HG03439 (cell line): ENCODE data around the gene NAALADL2.
A peak's percentile ranks its signal among the peaks of the same experiment; 100 is the strongest.
"Not testable (repeated sequence)": the region's sequence is repeated elsewhere in the genome, so short reads cannot be mapped to it uniquely, and the experiment has no call there.

ENCODE experiments used
- ATAC-seq: cut with Tn5 transposase; IDR thresholded peaks from one replicate; pipeline ENCODE4 v1.9.1; 2021; ENCODE audit warnings: mild to moderate bottlenecking, moderate library complexity; ENCODE audit not compliant: unreplicated experiment

NAALADL2 gene

DNA sequence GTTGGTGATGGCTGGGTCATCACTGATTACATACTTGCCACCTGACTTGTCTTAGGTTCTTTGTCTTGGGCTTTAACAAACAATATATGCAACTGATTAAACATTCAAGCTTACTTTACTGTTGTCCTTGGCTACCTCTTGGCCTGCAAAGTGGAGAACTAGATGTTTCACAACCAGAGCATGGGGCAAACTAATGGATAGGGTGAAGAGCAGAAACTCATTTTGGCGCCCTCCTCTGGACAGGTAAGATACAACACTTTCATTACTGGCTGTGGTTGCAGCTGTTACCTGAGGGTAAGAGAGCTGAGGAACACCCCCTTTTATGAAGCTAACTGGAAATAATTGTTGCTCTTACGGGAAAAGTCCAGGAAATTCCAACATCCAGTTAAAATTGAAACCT is 262.1 kb downstream of the NAALADL2 start:
- no peak for ATAC-seq

DNA sequence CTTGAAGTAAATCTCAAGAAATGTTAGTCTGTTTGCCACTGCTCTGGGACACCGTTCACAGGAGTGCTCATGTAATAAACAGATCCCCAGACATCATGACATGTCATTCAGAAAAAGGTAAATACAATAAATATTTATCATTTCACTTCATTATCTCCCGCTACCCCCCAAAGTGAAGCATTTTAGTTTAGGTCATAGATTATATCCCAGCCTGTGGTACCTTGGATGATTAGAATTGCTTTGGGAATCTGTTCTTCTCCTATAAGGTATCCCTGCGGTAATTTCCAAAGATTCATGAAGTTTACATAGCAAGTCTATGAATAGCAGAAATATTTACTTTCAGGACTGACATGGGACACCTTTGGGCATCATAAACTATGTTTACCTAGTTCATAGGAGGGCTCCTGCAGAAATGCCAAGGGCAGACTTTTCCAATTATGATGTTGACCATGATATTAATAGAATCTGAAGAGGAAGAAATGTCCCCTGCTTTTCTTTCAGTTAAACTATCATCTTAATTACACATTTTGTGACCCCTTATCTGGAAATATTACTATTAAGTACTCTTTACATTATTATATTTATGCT is 268.0 kb downstream of the NAALADL2 start:
- ATAC-seq = no peak

DNA sequence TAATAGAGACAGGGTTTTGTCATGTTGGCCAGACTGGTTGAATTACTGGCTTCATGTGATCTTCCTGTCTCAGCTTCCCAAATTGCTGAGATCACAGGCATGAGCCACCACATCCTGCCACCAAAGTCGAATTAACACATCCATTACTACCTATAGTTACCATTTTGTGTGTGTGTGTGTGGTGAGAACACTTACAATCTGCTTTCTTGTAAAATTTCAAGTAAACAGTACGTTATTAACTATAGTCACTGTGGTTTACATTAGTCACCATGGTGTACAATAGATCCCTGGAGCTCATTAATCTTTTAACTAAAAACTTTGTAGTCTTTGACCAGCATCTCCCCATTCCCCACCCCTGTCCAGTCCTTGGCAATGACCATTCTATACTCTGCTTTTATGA is 270.0 kb downstream of the NAALADL2 start:
- ATAC-seq = no peak

DNA sequence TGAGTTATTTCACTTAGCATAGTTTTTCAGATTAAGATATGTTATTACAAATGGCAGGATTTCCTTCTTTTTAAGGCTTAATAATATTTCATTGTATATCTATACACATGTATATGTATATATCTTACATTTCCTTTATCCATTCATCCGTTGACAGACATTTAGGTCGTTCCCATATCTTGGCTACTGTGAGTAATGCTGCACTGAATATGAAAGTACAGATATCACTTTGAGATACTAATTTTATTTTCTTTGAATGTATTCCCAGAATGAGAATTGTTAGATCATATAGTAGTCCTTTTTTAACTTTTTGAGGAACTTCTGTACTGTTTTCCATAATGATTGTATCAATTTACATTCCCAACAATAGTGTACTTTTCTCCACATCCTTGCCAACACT is 270.4 kb downstream of the NAALADL2 start:
- no peak for ATAC-seq

DNA sequence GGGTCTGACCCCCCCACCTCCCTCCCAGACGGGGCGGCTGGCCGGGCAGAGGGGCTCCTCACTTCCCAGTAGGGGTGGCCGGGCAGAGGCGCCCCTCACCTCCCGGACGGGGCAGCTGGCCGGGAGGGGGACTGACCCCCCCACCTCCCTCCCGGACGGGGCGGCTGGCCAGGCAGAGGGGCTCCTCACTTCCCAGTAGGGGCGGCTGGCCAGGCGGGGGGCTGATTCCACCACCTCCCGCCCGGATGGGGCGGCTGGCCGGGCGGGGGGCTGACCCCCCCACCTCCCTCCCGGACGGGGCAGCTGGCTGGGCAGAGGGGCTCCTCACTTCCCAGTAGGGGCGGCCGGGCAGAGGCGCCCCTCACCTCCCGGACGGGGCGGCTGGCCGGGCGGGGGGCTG is 272.7 kb downstream of the NAALADL2 start:
- ATAC-seq = not testable (repeated sequence)

DNA sequence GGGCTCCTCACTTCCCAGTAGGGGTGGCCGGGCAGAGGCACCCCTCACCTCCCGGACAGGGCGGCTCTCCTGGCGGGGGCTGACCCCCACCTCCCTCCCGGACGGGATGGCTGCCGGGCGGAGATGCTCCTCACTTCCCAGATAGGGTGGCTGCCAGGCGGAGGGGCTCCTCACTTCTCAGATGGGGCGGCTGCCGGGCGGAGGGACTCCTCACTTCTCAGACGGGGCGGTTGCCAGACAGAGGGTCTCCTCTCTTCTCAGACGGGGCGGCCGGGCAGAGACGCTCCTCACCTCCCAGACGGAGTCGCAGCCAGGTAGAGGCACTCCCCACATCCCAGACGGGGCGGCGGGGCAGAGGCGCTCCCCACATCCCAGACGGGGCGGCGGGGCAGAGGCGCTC is 273.6 kb downstream of the NAALADL2 start:
- not testable (repeated sequence) for ATAC-seq

DNA sequence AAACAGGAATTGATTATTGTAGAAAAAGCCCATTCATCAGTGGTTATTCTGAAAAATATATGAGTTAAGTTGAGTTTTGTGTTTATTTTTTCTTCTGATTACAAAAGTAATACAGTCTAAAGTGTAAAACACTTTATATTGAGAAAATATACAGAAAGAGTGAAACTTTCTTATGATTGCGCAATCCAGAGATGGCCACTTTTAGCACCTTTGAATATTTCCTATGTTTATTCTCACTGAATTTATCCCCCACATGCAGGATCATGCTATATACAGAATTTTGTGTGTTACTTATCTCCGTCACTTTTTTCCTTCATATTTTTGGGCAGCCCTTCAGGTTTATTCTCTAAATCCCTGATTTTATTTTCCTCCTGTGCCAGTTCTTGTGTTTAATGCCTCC is 285.2 kb downstream of the NAALADL2 start:
- no peak for ATAC-seq

DNA sequence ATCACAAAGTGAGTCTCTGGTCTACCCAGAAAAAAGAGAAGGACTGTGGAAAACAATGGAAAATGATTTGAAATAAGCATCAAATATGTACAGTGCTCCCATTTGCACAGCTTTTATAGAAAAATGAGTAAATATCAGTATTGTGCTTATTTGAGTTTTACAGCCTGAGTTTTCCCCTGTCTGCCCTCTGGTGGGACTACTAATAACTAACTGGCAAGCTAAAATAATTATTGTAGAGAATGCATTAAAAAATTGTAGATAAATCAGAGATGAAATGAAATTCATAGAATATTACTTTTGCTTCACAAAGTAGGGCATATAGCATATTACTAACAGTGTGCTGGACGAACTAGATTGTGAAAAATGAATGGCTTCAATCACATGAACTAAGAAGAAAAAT is 287.1 kb downstream of the NAALADL2 start:
- ATAC-seq = no peak

DNA sequence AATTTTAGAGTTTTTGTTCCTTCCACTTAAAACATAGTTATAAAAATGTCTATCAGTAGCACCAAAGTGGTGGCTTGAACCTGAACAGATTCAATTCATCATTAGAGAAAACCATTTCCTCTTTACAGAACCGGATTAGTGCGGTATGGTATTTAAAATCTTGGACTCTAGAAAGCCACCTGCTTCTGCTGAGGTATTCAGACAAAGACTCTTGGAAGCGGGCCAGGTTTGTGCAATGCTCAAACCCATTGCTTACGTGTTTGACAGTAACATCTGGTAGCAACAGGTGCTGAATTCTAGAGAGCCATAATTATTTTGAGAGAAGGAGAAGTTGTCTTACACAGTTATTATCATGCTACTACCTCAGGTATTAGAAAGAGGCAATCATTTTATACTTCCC is 290.5 kb downstream of the NAALADL2 start:
- peak; percentile 84 for ATAC-seq

DNA sequence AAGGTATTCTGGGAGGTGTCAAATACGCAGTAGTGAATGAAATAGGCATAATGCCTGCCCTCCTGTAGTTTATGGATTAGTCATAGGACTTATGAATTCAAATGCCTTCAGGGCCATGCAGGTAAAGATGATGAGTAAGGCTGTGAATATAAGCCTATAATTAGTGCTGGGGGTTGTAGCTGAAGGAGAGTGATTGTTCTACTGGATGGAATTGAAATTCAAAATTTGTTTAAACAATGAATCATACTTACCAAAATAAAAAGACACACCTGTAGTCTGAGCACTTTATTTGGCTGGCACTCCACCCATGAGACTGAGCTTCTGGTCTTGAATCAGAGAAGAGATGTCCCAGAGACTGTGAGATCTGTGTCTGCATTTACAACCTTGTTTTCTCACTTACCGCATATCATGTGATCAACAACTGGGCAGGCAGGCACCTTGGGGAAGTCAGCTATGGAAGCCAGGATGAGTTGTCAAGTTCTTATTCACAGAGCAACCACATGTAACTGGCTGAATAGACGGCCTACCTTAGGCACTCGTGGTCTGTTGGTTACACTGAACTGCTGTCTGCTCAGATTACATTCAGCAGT is 291.8 kb downstream of the NAALADL2 start:
- ATAC-seq = no peak

DNA sequence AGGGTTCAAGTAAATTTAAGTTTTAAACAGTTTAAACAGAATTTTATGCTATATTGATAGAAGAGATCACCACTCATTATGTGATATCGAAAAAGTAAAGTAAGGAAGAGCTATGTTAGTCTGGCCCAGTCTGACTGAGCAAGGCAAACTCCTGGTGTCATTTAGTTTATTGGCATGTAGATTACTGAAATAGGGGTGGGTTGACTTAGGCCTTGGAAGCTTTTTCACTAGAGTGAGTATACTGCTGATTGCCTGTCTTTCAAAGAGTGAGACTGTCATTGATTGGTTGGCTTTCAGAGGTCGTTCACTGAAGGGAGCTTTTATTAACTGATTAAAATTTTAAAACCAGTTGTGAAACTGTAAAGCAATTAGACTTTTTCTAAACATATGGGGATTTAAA is 294.5 kb downstream of the NAALADL2 start:
- no peak for ATAC-seq

DNA sequence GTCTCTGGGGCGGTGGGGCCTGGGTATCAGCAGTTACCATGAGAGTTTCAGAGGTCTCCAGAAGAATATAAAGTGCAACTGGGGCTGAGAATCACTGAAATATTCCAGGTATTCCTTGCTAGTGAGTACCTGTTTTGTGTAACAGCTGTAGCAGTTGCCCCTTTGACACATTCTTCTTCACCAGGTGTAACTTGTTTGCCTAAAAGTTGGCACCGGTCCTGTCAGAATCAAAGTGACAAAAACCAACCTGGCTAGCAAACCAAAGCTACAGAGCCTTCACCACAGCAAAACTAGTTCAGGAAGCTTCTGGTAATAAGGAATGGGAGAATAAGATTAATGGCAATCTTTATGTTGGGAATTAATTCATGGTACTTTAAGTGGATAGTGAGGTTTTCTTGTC is 296.0 kb downstream of the NAALADL2 start:
- ATAC-seq = no peak

DNA sequence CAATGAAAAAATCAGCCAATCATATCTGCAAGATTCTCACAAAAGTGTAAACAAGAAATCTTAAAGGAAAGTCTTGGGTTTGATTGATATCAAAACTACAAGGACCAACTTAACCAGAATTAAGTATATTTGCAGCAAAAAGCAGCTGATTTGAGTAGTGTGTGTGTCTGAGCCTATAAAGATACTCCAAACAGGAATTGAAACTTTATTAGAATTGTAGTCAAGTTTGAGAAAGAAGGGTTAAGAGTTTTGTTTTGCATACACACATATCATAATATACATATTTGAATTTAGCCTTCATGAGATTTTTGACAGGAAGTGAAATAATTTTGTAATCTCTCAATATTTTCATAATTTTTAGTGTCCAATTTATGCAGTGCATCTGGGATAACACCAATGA is 300.1 kb downstream of the NAALADL2 start:
- ATAC-seq = no peak

DNA sequence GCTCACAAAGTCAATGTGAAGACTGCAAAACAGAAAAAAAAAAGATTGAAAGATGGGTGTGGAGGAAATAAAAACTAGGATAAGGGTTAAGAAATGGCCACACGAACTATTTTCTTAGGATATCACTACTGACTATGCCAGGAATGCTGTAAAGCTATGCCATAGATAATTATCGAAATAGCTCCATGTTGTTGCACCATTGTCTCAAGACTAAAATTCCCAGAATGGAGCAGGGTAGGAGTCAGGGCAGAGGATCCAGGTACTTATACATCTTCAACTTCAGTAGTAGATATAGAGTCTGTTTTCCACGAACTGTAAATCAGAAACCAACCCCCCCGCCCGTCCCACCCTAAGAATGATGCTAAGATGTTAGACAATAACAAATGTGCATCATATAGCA is 302.2 kb downstream of the NAALADL2 start:
- ATAC-seq = no peak

DNA sequence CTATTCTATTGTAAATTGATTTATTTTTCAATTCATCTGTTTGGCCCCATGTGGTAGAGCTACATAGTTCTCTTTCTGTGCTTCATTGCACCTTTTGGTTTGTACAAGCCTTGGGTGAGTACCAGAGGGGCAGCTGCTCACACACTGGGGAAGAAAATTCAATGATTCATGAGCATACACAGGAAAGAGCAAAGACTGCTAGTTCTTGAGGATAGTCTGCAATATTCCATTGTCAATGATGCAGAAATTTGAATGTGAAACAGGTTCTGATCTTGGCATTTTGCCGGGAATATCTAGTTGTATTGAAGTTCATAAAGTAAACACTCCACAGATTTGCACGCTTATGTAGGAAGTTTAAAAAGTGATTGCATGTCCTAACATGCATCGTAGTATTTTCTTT is 304.6 kb downstream of the NAALADL2 start:
- no peak for ATAC-seq

DNA sequence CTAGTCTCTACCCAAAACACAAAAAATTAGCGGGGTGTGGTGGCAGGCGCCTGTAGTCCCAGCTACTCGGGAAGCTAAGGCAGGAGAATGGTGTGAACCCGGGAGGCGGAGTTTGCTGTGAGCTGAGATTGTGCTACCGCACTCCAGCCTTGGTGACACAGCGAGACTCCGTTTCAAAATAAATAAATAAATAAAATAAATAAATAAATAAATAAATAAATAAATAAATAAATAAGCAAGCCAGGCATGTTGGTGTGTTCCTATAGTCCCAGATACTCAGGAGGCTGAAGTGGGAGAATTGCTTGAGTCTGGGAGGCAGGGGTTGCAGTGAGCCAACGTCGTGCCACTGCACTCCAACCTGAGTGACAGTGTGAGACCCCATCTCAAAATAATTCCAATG is 314.0 kb downstream of the NAALADL2 start:
- not testable (repeated sequence) for ATAC-seq

DNA sequence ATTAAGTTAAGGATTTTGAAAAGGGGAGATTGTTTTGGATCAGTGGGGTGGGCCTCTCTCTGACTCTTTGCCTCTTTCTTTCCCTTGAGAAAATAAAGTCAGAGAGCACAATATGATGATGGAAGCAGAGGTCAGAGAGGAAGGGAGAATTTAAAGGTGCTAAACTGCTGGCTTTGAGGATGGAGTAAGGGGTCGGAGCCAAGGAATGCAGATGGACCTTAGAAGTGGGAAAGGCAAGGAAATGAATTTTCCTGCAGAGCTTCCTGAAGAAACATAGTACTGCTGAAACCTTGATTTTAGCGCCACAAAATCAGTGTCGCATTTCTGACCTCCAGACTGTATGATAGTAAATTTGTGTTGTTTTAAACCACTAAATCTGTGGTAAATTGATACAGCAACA is 317.4 kb downstream of the NAALADL2 start:
- no peak for ATAC-seq

DNA sequence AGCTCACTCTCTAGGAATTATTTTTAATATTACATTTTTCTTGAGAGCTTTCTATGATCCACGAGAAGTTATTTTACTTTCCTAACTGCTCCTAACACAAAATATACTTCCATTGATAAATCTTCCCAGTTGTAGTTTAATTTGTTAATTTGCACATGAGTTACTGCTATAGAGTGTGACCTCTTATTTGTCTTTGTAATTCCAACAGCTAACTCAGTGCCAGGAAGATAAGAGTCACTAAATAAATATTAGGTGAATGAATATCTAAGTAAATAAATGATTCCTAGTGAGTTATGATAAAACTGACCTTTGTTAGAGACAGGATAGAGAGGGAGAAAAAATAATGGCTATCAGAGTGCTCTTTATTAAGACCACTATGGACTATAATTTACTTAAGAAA is 319.9 kb downstream of the NAALADL2 start:
- ATAC-seq = no peak

DNA sequence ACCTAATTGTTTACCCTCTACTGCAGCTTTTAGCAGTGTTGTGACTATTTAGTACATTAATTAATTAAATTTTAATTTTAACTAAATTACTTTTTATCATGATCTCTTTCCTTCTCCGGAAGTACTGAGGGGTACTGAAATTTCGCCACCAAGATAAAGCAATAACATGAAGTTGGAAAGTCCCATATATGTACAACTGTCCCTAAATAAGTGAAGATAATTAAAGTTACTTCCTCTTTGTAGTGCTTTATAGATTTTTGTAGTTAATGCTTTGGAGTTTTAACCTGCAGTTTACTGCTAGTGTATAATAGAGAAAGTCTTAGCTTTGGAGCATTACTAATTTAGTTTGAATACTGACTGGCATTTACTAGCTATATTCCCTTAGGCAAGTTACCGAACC is 325.3 kb downstream of the NAALADL2 start:
- no peak for ATAC-seq

DNA sequence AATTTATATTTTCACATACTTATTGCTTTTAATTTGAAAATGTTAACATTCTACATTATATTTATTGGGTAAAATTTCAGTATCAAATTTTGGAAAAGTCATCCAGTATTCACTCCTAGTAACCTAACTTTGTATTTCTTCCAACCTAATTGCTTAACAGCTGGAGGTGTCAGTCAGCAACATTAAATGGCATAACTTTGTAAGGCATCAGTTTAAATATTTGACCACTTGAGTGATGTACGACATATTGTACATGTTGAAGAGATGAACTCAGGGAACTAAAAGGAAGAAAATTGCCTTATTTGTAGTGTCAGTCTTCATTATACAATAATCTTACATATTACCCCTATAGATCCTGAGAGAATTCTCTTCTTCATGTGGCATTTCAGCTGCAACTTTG is 326.8 kb downstream of the NAALADL2 start:
- no peak for ATAC-seq

DNA sequence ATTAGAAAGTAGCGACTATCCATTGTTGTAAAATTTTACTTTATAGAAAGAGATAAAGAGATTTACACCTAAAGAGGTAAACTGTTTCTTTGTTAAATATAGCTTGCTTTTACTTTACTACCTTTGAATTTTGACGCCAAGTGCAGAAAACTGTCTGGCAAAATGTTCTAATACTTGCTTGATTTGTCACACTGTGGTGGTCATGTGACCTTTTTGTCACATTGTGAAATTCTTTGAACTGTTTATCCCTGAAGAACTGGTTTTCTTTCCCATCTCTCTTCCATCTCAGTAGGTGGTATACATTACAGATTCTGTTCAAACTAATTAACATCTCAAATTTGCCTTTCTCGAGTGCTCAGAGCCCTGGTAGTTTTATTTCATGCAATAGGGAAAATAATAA is 327.4 kb downstream of the NAALADL2 start:
- ATAC-seq = no peak

DNA sequence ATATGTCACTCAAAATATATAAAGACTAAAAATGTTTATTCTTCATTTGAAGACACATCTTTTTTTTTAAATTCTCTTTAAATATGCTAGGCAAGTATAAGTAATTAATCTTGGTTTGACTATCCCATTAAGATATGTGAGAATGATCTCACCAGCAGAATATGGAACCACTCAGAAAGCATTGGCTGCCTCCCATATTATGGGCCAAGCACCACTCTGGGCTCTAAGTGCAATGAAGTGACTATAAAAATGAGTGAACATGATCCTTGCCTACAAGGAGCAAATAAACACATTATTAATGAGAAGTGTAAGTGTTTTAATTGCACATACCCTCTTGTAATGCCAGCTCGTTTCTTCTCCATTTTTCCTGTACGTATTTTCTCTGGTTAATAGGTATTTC is 328.5 kb downstream of the NAALADL2 start:
- ATAC-seq = no peak

DNA sequence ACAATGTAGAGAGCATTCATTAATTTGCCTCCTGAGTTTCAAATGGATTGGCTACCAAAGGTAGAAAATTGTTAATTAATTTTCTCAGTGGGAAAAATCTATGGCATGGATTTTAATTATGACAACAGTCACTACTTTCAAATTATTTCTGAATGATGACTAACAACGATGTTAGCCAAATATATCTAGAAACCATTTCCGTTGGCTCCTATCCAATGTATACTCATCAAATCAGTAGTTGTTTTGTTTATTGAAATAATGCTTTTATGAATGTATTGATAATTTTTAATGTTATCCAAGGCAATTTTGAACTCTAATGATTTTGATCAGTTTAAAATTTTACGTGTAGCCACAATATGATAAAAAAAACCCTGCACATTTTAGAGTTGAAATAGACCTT is 333.4 kb downstream of the NAALADL2 start:
- no peak for ATAC-seq
